Omental fat pad (tissue), 4 donors: ENCODE measurements around the gene FIS1. TPM values are rescaled to one million over a fixed set of nuclear protein-coding genes. Genes with fewer than 3 reads are reported as not detected.
"Not testable (repeated sequence)": the region's sequence is repeated elsewhere in the genome, so short reads cannot be mapped to it uniquely, and the experiment has no call there.

Experiments
- ATAC-seq: fragments of 150-250 bp; one replicate; pipeline ENCODE4 v1.9.1; 2016; ENCODE audit warnings: mild to moderate bottlenecking, moderate library complexity; ENCODE audit not compliant: low FRiP score
- DNase-seq: peaks from one replicate; pipeline ENCODE4 v3.0.0-alpha.2; 2019; ENCODE audit warnings: low spot score
- total RNA-seq, 4 donors: library from RNA; depleted of rRNA; stranded (reverse); fragments of >200 nt; gene quantifications; one replicate each; pipeline ENCODE4 v1.1.0, GENCODE V29; 2016
- TF ChIP-seq, protein P1 (sequence below), 3 donors: fragments of 450-650 bp; IDR thresholded peaks; one replicate each; pipeline ENCODE4 v1.5.1; 2016 to 2017; ENCODE audit warnings: antibody characterized with exemption in 3 of 3, mild to moderate bottlenecking in 3 of 3, moderate library complexity in 2 of 3

FIS1 gene
- total RNA-seq, 4 donors from 2014 or later, result 243 to 384 (median 344) TPM

DNA sequence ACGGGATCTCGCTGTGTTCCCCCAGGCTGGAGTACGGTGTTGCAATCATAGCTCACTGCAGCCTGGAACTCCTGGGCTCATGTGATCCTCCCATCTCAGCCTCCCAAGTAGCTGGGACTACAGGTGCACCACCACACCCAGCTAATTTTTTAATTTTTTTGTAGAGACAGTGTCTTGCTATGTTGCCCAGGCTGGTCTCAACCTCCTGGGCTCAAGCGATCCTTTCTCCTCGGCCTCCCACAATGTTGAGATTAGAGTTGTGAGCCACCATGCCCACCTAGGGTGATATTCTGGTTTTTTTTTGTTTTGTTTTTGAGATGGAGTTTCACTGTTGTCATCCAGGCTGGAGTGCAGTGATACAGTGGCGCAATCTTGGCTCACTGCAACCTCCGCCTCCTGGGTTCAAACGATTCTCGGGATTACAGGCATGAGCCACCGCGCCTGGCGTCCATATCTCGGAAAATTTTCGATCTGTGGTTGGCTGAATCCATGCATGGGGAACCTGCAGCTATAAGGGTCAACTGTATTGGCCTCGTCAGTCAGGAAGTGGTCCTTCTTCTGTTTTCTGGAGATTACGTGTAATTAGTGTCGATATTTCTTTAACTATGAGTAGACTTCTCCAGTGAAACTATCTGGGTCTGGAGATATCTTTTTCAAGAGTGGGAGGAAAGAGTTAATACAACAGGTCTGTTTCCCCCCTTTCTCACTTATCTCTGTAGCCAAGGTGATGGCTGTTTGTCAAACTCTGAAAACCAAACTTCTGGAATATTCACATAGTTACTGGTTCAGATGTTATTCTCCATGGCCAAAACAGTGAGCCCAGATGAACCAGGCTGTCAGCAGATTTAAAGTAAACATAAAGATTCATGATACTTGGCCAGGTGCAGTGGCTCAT is 21.0 kb upstream of the FIS1 start:
- no peak for DNase-seq
- peak; percentile 45 for ATAC-seq
- TF ChIP-seq, protein P1, sequence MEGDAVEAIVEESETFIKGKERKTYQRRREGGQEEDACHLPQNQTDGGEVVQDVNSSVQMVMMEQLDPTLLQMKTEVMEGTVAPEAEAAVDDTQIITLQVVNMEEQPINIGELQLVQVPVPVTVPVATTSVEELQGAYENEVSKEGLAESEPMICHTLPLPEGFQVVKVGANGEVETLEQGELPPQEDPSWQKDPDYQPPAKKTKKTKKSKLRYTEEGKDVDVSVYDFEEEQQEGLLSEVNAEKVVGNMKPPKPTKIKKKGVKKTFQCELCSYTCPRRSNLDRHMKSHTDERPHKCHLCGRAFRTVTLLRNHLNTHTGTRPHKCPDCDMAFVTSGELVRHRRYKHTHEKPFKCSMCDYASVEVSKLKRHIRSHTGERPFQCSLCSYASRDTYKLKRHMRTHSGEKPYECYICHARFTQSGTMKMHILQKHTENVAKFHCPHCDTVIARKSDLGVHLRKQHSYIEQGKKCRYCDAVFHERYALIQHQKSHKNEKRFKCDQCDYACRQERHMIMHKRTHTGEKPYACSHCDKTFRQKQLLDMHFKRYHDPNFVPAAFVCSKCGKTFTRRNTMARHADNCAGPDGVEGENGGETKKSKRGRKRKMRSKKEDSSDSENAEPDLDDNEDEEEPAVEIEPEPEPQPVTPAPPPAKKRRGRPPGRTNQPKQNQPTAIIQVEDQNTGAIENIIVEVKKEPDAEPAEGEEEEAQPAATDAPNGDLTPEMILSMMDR (IDR thresholded peaks at IDR 0.05), result no peak

DNA sequence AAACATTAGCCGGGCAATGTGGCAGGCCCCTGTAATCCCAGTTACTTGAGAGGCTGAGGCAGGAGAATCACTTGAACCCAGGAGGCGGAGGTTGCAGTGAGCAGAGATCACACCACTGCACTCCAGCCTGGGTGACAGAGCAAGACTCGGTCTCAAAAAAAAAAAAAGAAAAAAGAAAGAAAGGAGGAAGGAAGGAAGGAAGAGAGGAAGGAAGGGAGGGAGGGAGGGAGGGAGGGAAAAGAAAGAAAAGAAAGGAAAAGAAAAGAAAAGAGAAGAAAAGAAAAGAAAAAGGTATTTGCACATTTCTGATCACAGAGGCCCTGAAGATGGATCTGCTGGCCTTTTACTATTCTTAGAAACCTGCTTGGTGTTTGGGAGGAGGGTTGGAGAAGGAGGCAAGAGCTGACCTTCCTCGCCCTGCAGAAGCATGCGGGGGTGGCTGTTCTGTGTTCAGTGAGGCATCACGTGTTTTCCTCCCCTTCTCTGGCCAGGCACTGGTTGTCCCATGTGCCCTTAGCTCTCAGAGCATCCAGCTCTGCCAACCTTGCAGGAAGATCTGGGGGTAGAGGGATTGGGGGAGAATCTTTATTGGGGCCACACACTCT is 19.3 kb upstream of the FIS1 start:
- DNase-seq, result not testable (repeated sequence)
- peak; percentile 72 for ATAC-seq

DNA sequence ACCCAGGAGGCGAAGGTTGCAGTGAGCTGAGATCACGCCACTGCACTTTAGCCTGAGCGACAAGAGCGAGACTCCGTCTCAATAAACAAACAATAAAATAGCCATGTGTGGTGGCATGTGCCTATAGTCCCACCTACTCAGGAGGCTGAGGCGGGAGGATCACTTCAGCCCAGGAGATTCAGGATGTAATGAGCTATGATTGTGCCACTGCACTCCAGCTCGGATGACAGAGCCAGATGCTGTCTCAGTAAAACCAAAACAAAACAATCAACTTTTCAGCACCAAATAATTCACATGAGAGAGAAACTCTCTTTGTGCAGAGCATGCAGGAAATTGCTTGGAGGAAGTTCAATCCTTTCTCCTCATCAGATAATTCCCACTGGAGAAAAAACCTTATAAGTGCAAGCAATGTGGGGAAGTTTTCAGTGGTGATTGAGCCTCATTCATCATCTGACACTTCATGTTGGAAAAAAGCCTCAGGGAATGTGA is 13.4 kb upstream of the FIS1 start:
- ATAC-seq, result no peak
- TF ChIP-seq, protein P1 (IDR thresholded peaks at IDR 0.05), result no peak
- DNase-seq, result no peak

DNA sequence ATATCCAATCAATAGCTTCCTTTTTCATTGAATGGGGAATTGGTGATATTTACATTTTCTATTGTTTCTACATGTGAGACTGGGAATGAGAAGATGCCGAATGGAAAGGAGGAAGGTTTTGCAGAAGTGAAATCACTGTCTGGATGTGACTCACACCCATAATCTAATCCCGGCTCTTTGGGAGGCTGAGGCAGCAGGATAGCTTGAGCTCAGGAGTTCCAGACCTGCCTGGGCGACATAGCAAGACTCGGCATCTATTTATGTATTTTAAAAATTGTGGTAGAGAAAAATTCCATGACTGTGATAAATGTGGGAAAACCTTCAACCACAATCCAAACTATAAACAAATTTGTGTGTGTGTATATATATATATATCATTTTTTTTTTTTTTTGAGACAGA is 10.9 kb upstream of the FIS1 start:
- DNase-seq (no peak), ATAC-seq (no peak)
- TF ChIP-seq, protein P1 (IDR thresholded peaks at IDR 0.05), result no peak

DNA sequence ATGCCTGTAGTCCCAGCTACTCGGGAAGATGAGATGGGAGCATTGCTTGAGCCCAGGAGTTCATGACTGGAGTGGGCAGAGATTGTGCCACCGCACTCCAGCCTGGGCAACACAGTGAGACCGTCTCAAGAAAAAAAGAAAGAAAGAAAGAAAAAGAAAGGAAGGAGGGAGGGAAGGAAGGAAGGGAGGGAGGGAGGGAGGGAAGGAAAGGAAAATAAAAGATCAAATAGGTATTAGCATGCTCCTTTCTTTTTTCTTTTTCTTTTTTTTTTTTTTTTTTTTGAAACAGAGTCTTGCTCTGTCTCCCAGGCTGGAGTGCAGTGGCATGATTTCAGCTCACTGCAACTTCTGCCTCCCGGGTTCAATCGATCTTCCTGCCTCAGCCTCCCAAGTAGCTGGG is 8.3 kb upstream of the FIS1 start:
- DNase-seq, ATAC-seq: not testable (repeated sequence)

DNA sequence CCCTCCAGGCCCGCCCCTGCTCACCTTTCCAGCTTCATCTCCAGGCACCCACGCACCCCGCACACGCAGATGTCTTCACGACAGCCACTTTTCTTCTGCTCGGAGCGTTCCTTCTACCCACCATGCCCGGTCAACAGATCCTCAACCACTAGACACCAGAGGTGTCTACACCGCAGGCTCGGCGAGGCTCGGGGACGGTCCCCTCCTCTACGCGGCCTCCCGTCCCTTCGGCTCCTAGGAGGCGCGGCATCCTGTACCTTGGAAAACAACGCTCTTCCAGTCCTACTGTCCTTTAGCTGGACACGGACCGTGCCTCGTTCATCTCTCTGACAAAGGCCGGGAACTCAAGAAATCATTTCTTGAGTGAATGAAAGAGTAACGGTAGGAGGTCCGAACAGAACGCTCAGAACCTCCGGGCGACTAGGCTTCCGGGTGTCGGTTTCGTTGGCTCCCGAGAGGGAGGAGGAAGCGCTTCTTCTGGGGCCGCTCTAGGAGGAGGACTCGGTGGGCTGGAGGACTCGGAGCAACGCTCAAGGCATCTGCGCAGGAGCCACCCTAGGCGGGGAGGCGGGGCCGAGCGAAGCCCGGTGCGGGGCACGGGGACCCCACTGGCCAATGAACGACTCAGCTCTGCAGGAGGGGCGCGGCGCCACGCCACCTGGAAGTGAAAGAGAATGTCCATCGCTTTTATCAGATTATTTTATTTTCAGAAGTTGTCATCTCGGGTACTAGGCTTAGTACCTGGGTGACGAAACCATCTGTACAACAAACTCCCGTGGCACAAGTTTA is 7.2 kb upstream of the FIS1 start:
- DNase-seq, result peak; percentile 83
- TF ChIP-seq, protein P1 (IDR thresholded peaks at IDR 0.05), result no peak
- ATAC-seq, result peak; percentile 100

DNA sequence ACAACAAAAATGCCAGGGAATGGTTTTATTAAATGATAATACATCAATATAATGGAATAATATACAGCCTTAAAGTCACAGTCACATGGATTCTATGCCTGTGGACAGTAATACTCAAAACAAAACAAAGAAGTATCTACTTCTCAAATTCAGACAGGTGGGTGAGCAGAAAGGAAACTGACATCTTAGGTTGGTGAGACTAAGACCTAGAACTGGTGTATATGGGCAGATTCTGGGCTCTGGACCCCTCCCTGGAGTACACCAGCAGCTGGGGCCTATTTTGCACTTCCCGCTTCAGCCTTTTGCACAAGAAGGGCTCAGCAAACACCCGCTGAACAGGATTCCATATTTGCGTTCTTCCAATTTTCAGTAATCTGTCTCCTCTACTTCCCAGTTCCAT is 5.4 kb upstream of the FIS1 start:
- DNase-seq (no peak), ATAC-seq (no peak)
- TF ChIP-seq, protein P1 (IDR thresholded peaks at IDR 0.05), result no peak
